GM12891 (cell line): ENCODE measurements around the gene DNAJC30. TPM values are rescaled to one million over a fixed set of nuclear protein-coding genes. Genes with fewer than 3 reads are reported as not detected.
"Not testable (repeated sequence)": the region's sequence is repeated elsewhere in the genome, so short reads cannot be mapped to it uniquely, and the experiment has no call there.

ENCODE experiments used
- DNase-seq: peaks from one replicate; pipeline ENCODE4 v3.0.0; 2011; ENCODE audit warnings: low spot score; ENCODE audit not compliant: insufficient read length
- FAIRE-seq: peaks from 2 replicates; lab custom pipeline; 2011; peaks lifted over from hg19 to GRCh38; lab: Jason Lieb, UNC
- PAX5 ChIP-seq: IDR thresholded peaks from 2 replicates; pipeline ENCODE4 v1.6.1; 2011; ENCODE audit warnings: low read length, moderate library complexity, mild to moderate bottlenecking; ENCODE audit not compliant: insufficient read depth, severe bottlenecking
- POLR2A ChIP-seq: IDR thresholded peaks from 2 replicates; pipeline ENCODE4 v1.6.1; 2011; ENCODE audit warnings: low read depth, low read length, control low read depth
- POLR2AphosphoS5 ChIP-seq: IDR thresholded peaks from 2 replicates; pipeline ENCODE4 v1.6.1; 2011; ENCODE audit warnings: low read depth, low read length, control low read depth
- POU2F2 ChIP-seq: IDR thresholded peaks from 2 replicates; pipeline ENCODE4 v1.6.1; 2011; ENCODE audit warnings: low read depth, mild to moderate bottlenecking, control low read depth, low read length, moderate library complexity
- SPI1 ChIP-seq: IDR thresholded peaks from 2 replicates; pipeline ENCODE4 v1.6.1; 2011; ENCODE audit warnings: low read depth, low read length, control low read depth
- TAF1 ChIP-seq: IDR thresholded peaks from 2 replicates; pipeline ENCODE4 v1.6.1; 2011; ENCODE audit warnings: low read depth, low read length, control low read depth
- polyA plus RNA-seq: library from polyadenylated mRNA; unstranded; fragments of >200 nt; gene quantifications from one replicate; pipeline ENCODE4 v1.2.1, GENCODE V29; 2012; ENCODE audit warnings: low read depth, missing spikeins, inconsistent platforms; ENCODE audit not compliant: missing spikeins

Gene DNAJC30
- polyA plus RNA-seq = 10.7 TPM

DNA sequence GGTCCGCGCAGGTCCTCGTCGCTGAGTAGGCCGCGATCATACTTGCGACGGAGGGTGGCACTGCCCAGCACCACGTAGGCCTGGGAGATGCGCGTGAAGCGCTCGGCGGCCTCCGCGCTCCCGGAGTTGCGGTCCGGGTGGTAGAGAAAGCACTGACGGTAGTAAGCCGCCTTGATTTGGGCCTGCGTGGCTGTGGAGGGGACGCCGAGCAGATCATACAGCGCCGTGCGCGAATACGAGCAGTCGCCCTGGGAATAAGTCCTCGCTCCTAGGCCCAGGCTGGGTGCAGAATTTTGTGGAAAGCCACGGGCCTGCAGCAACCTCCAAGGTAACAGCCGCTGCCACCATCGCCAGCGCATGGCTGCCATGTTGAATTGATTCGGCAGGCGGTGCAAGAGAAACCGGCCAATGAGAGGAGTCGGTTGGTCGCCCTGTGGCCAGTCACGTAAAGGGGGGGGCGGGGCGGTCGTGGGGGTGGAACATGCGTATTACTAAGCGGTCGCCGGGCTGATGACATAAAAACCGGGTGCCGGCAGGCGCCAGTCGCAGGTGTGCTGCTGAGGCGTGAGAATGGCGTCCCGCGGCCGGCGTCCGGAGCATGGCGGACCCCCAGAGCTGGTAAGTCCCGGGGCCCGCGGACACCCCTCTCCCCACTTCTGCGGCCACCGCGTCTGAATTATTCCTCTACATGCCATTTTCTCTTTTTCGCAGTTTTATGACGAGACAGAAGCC is at the start of gene DNAJC30, which contains the start of gene BUD23:
Gene DNAJC30 (minus strand): TSS at position 398 of the 732 bp plus-strand sequence. CDS start 30 bp downstream, at position 368.
Gene BUD23 (plus strand): TSS at position 542 of the 732 bp plus-strand sequence. CDS start 29 bp downstream, at position 571.
- TF ChIP-seq TAF1 = peak; percentile 93
- peak; percentile 84 for TF ChIP-seq POLR2AphosphoS5
- TF ChIP-seq POLR2A = peak; percentile 88
- TF ChIP-seq PAX5 = no peak
- no peak for TF ChIP-seq SPI1
- peak; percentile 78 for TF ChIP-seq POU2F2
- DNase-seq = peak; percentile 97
- peak; percentile 95 for FAIRE-seq

DNA sequence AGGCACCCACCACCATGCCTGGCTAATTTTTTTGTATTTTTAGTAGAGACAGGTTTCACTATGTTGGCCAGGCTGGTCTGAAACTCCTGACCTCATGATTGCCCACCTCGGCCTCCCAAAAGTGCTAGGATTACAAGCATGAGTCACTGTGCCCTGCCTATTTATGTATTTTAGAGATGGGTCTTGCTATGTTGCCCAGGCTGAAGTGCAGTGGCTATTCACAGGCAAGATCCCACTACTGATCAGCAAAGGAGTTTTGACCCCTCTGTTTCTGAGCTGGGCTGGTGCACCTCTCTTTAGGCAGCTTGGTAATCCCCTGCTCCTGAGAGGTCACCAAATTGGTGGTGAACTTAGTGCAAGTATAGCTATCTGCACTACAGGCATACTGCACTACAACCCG is 49.1 kb upstream of the DNAJC30 start:
- DNase-seq = no peak
- no peak for TF ChIP-seq TAF1
- no peak for TF ChIP-seq POLR2A
- no peak for TF ChIP-seq POU2F2
- TF ChIP-seq POLR2AphosphoS5 = no peak
- TF ChIP-seq PAX5 = no peak
- TF ChIP-seq SPI1 = no peak
- FAIRE-seq = no peak

DNA sequence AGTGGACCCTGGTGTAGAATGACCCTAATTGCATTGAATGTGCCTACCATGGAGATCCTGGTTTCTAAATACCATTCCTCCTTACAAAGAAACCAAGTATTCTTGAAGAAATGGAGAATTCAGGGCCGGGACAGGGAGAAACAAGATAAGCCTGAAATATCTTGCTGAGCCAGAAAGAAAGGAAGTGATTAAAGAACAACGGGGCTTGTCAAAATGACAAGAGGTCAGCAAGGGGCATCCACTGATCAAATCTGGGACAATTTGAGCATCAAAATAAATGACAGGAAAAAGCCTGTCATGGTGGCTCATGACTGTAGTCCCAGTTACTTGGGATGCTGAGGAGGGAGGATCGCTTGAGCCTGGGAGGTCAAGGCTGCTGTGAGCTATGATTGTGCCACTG is 47.2 kb upstream of the DNAJC30 start:
- TF ChIP-seq POLR2AphosphoS5 (no peak), POLR2A (no peak), SPI1 (no peak), POU2F2 (no peak), PAX5 (no peak), TAF1 (no peak)
- FAIRE-seq = no peak
- no peak for DNase-seq

DNA sequence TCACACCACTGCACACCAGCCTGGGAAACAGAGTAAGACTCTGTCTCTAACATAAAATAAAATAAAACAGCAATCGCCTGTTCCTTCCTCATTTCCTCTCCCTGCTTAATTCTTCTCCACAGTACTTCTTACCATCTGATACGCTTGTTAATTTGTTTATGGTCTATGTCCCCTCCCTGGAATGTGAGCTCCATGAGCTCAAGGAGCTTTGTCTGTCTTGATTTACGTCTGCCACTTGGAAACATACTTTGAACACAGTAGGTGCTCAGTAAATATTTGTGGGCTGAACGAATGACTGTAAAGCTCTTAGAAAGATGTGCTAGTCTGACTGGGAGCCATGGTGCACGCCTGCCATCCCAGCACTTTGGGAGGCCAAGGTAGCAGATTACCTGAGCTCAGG is 45.3 kb upstream of the DNAJC30 start:
- DNase-seq (no peak), FAIRE-seq (no peak)
- no peak for TF ChIP-seq SPI1
- TF ChIP-seq POLR2A = no peak
- TF ChIP-seq PAX5 = no peak
- no peak for TF ChIP-seq POU2F2
- no peak for TF ChIP-seq POLR2AphosphoS5
- no peak for TF ChIP-seq TAF1

DNA sequence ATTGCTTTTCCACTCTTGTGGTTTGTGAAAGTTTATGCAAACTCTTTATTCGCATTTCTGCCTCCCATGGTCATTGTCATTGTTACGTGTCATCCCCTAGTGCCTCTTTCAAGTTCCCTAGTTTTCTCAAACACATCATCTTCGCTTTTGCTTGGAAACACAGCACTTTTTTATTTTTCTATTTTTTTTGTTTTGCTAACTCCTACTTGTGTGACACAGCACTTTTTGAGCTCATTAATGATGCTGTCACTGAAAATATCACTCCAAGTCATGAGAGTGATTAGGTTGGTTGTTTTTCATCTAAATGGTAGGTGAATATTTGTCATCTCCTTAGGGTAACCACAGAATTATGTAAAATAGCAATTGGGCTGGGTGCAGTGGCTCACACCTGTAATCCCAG is 44.7 kb upstream of the DNAJC30 start:
- TF ChIP-seq POLR2AphosphoS5 (no peak), PAX5 (no peak), SPI1 (no peak), POLR2A (no peak), POU2F2 (no peak), TAF1 (no peak)
- DNase-seq = no peak
- FAIRE-seq = no peak

DNA sequence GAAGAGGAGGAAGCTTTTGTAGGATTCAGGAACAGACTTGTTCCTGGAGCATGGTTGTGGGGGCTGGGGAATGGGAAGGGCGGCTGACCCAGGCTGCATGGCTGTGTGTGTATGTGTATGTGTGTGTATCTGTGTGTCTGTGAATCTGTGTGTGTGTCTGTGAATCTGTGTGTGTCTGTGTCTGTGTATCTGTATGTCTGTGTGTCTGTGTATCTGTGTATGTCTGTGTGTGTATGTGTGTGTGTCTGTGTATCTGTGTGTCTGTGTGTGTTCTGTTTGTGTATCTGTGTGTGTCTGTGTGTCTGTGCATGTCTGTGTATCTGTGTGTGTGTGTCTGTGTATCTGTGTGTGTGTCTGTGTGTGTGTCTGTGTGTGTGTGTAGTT is 42.8 kb upstream of the DNAJC30 start:
- DNase-seq = no peak
- TF ChIP-seq POLR2A = no peak
- no peak for TF ChIP-seq PAX5
- no peak for TF ChIP-seq TAF1
- TF ChIP-seq POLR2AphosphoS5 = no peak
- TF ChIP-seq POU2F2 = no peak
- no peak for TF ChIP-seq SPI1
- no peak for FAIRE-seq

DNA sequence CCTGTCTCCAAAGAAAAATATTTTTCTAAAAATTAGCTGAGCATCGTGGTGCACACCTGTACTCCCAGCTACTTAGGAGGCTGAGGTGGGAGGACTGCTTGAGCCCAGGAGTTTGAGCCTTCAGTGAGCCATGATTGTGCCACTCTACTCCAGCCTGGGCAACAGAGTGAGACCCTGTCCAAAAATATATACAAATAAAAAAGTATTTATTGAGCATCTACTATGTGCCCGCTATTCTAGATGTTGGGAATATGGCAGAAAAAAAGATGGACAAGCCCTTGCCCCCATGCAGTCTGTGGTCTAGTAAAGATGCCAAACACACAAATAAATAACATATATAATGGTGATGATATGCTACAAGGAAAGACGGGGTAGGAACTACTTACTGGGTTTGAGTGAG is 40.6 kb upstream of the DNAJC30 start:
- FAIRE-seq = no peak
- TF ChIP-seq PAX5 (no peak), TAF1 (no peak), POLR2AphosphoS5 (no peak), POU2F2 (no peak), POLR2A (no peak), SPI1 (no peak)

DNA sequence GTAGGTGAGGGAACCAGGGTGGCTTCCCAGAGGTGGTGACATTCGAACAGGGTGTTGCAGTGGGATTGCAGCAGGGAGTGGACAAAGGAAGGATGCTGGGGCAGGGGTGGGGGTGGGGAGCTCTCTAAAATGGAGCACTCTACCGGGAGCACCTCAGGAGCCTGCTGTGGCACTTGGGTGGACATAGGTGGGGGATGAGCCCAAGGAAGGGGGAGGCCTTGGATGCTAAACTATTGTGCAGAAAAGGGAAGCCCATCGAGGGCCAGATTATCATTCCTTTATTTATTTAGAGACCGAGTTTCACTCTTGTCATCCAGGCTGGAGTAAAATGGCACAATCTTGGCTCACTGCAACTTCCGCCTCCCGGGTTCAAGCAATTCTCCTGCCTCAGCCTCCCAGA is 39.5 kb upstream of the DNAJC30 start:
- DNase-seq (no peak), FAIRE-seq (no peak)
- TF ChIP-seq POLR2A (no peak), TAF1 (no peak), SPI1 (no peak), PAX5 (no peak), POU2F2 (no peak), POLR2AphosphoS5 (no peak)

More for the DNA sequence above, 40.6 kb upstream of the DNAJC30 start:
- no peak for DNase-seq

DNA sequence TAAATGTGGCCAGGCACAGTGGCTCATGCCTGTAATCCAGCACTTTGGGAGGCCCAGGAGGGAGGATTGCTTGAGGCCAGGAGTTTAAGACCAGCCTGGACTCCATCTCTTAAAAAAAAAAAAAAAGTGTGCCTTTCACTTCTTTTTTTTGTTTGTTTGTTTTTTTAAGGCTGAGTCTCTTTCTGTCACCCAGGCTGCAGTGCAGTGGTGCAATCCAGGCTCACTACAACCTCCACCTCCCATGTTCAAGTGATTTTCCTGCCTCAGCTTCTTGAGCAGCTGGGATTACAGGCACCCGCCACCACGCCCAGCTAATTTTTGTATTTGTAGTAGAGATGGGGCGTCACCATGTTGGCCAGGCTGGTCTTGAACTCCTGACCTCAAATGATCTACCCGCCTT is 38.9 kb upstream of the DNAJC30 start:
- DNase-seq, FAIRE-seq: not testable (repeated sequence)

DNA sequence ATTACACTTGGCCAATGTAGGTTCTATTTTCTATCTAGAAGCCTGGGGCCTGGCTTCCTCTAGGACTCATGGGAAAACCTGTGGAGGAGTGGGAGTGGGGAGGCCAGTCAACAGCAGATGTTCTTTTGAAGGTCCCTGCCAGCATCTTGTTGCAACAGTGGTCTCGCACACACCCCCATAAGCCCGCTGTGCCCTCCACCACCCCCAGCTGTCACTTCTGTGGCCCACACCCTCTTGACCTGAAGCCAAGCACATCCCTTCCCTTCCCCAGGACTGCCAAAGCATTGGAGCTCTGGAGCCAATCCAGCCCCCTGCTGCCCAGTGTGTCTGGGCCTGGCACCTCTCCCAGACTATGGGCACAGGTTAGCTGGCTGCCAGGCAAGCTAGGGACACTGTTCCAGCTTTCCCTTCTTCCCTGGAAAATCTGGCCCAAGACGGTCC is 38.1 kb upstream of the DNAJC30 start:
- TF ChIP-seq PAX5 (no peak), SPI1 (no peak)
- DNase-seq = no peak
- FAIRE-seq = no peak

DNA sequence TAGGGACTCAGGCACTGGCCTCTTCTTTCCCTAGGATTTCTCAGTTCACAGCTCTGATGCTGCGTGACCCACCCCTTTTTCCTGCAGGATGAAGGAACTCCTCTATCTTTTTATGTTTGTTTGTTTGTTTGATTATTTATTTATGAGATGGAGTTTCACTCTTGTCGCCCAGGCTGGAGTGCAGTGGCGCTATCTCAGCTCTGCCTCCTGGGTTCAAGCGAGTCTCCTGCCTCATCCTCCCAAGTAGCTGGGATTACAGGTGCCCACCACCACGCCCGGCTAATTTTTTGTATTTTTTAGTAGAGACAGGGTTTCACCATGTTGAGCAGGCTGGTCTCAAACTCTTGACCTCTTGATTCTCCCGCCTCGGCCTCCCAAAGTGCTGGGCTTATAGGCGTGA is 37.2 kb upstream of the DNAJC30 start:
- not testable (repeated sequence) for FAIRE-seq

More for the DNA sequence above, 37.2 kb upstream of the DNAJC30 start:
- not testable (repeated sequence) for DNase-seq
